ENCODE data around the gene TES.

The TES gene

DNA sequence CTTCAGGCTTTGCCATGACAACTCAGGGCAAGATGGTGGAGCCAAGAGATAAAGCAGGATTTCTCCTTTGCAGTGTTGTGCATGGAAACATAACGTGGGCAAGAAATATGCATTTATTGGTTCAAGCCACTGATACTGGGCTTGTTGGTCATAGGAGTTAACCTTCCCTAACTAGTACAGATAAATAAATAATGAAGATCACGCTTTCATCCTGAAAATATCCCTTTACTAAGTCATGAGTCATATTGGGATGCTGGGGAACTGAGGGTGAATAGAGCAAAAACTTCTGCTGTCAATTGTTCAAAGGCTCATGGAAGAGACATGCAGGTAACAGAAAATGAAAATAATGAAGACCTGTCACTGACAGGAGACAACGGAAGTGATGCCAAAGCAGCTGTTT, 55.5 kb downstream of the TES start:
- Histone ChIP-seq H2AFZ (ENCODE audit: low read depth) (no peak overlapping the region), H3K4me2 (no peak overlapping the region), H3K4me3 (IDR thresholded peaks at IDR 0.05; ENCODE audit: insufficient read depth, low read depth, low read length) (no peak overlapping the region)

DNA sequence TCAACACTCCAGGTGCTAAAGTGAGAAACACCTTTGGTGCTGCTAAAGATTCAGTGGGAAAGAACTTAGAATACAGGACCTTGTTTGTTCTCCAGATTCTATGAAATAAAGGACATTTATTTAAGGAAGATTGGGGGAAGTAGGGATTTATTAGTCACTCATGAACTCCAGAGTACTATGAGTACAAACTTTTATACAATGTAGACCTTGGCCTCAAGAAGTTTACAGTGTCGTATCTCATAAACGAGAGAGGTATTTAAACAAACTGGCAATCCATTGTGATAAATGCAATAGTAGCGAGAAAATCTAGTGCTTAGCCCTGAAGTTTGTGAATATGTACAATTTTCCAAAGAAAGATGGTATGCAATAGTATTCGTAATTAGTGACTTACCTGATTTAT, 59.1 kb downstream of the TES start:
- no peaks in the 10 kb centered on the region for H3K27me3 ChIP-seq (ENCODE audit: insufficient read depth, low read depth)
- H3K4me1 ChIP-seq (ENCODE audit: low read depth, poor library complexity, severe bottlenecking), result no peaks in the 10 kb centered on the region
- H3K79me2 ChIP-seq (ENCODE audit: insufficient read depth, low read depth), result no peaks in the 10 kb centered on the region
- TF ChIP-seq, protein P1, sequence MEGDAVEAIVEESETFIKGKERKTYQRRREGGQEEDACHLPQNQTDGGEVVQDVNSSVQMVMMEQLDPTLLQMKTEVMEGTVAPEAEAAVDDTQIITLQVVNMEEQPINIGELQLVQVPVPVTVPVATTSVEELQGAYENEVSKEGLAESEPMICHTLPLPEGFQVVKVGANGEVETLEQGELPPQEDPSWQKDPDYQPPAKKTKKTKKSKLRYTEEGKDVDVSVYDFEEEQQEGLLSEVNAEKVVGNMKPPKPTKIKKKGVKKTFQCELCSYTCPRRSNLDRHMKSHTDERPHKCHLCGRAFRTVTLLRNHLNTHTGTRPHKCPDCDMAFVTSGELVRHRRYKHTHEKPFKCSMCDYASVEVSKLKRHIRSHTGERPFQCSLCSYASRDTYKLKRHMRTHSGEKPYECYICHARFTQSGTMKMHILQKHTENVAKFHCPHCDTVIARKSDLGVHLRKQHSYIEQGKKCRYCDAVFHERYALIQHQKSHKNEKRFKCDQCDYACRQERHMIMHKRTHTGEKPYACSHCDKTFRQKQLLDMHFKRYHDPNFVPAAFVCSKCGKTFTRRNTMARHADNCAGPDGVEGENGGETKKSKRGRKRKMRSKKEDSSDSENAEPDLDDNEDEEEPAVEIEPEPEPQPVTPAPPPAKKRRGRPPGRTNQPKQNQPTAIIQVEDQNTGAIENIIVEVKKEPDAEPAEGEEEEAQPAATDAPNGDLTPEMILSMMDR (conservative IDR thresholded peaks at IDR 0.05; ENCODE audit: low read depth, low read length), result no peak
- no peak overlapping the region for H3K27ac ChIP-seq
- no peak overlapping the region for H3K4me2 ChIP-seq
- H4K20me1 ChIP-seq (ENCODE audit: insufficient read depth), result no peaks in the 10 kb centered on the region
- no peak overlapping the region for H3K4me3 ChIP-seq (IDR thresholded peaks at IDR 0.05; ENCODE audit: insufficient read depth, low read depth, low read length)
- H3K9ac ChIP-seq, result no peak overlapping the region
- H2AFZ ChIP-seq (ENCODE audit: low read depth), result no peak overlapping the region
- H3K36me3 ChIP-seq (ENCODE audit: insufficient read depth), result no peaks in the 10 kb centered on the region

More for the DNA sequence above, 55.5 kb downstream of the TES start:
- H3K4me1 ChIP-seq (ENCODE audit: low read depth, poor library complexity, severe bottlenecking), result no peaks in the 10 kb centered on the region
- no peaks in the 10 kb centered on the region for H3K27me3 ChIP-seq (ENCODE audit: insufficient read depth, low read depth)
- H4K20me1 ChIP-seq (ENCODE audit: insufficient read depth), result no peaks in the 10 kb centered on the region
- H3K9ac ChIP-seq, result no peak overlapping the region
- H3K36me3 ChIP-seq (ENCODE audit: insufficient read depth), result no peaks in the 10 kb centered on the region
- TF ChIP-seq, protein P1 (conservative IDR thresholded peaks at IDR 0.05; ENCODE audit: low read depth, low read length), result no peak
- no peak overlapping the region for H3K27ac ChIP-seq
- H3K79me2 ChIP-seq (ENCODE audit: insufficient read depth, low read depth), result no peaks in the 10 kb centered on the region

DNA sequence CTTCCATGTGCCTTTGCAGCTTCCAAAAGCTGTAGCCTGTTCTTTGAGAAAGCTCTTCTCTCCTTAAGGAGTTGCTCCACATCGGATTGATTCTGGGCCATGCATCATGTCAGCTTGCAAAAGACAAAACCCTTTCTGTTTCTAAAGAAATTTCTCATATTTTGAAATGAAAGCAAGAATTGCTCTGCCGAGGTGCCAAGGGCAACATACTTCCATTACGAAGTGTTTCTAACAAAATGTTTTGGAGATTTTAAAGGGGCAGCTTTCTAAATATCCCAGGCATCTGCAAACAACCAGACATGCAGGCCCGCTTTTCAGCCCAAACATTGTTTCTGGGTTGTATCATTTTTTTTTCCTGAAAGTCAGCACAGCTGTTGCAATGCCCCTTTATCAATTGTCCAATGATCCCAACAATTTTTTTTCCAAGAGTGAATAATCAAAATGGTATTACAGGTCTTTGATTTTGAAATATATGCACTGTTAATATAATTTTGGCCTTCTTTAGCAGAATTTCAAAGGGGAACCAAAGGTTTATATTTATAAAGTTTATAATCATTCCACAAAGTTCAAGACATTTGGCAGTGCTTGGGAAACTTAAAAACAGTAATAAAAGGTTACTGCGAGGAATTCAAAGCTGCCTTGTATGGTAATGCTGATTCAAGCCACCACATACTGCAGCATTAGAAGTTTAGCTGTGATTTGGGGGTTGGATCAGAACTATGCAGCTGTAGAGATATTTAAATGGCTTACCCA, 61.0 kb downstream of the TES start:
- Histone ChIP-seq H3K4me2 (no peak overlapping the region), H3K4me1 (ENCODE audit: low read depth, poor library complexity, severe bottlenecking) (no peaks in the 10 kb centered on the region), H3K4me3 (IDR thresholded peaks at IDR 0.05; ENCODE audit: insufficient read depth, low read depth, low read length) (no peak overlapping the region), H4K20me1 (ENCODE audit: insufficient read depth) (no peaks in the 10 kb centered on the region), H3K79me2 (ENCODE audit: insufficient read depth, low read depth) (no peaks in the 10 kb centered on the region), H3K36me3 (ENCODE audit: insufficient read depth) (no peaks in the 10 kb centered on the region), H2AFZ (ENCODE audit: low read depth) (no peak overlapping the region), H3K27me3 (ENCODE audit: insufficient read depth, low read depth) (no peaks in the 10 kb centered on the region), H3K27ac (no peak overlapping the region), H3K9ac (no peak overlapping the region)
- TF ChIP-seq, protein P1 (conservative IDR thresholded peaks at IDR 0.05; ENCODE audit: low read depth, low read length), result no peak

DNA sequence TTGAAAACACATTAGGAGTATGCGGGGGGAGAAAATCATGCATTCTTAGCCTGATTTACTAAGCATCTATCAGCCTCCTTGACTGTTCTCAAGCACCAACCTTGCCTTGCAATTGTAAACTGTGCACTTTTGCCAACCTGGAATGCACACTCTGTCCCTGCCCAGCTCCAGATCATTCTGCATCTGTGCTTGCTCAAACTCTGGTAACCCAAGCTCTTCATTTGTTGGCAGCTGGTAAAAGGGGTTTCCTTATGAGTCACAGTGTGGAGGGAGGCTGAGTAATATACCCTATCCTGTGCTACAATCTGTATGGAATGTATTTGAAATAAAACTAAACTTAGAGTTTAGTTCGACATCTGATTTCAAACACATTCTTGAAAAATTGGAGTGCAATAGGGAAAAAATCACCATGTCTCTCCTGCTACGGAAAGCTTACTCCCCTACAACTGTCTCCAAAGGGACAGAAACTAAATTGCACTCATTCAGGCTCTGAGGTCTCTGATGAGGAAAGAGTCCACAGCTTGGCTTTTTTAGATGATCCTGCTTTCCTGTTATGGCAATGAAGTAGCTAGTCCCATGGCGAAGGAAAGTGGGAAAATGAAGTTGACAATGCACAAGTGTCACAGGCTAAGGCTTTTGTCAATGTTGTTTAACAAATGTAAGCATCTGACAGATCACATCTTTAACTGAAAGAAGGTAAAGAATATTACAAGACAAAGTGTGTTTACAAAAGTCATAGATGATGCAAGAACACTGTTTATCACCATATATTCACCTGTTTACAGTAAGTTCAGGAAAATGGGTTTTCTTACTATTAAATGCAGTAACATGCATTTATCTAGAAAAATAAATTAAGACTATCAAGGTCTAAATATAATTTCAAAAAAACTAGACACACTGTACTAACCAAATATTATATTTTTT, 61.9 kb downstream of the TES start:
- Histone ChIP-seq H3K79me2 (ENCODE audit: insufficient read depth, low read depth) (no peaks in the 10 kb centered on the region), H3K9ac (no peak overlapping the region), H3K4me1 (ENCODE audit: low read depth, poor library complexity, severe bottlenecking) (no peaks in the 10 kb centered on the region), H3K4me3 (IDR thresholded peaks at IDR 0.05; ENCODE audit: insufficient read depth, low read depth, low read length) (no peak overlapping the region), H3K4me2 (no peak overlapping the region), H3K27ac (no peak overlapping the region), H3K27me3 (ENCODE audit: insufficient read depth, low read depth) (no peaks in the 10 kb centered on the region), H3K36me3 (ENCODE audit: insufficient read depth) (no peaks in the 10 kb centered on the region), H2AFZ (ENCODE audit: low read depth) (no peak overlapping the region), H4K20me1 (ENCODE audit: insufficient read depth) (no peaks in the 10 kb centered on the region)
- TF ChIP-seq, protein P1 (conservative IDR thresholded peaks at IDR 0.05; ENCODE audit: low read depth, low read length), result no peak
